HG03103 (cell line): ENCODE measurements around the gene FAP.

Experiments used
- ATAC-seq: cut with Tn5 transposase; IDR thresholded peaks from one replicate; pipeline ENCODE4 v1.9.1; 2021; ENCODE audit warnings: low read depth; ENCODE audit not compliant: unreplicated experiment

FAP gene

GRCh38 chr2:162196638-162197037 is 46.6 kb downstream of the FAP start:
- no peak for ATAC-seq

- ATAC-seq = no peak
Observed at GRCh38 chr2:162188451-162188850, 54.8 kb downstream of the FAP start.

GRCh38 chr2:162185541-162186232 is 57.6 kb downstream of the FAP start:
- no peak for ATAC-seq

DNA sequence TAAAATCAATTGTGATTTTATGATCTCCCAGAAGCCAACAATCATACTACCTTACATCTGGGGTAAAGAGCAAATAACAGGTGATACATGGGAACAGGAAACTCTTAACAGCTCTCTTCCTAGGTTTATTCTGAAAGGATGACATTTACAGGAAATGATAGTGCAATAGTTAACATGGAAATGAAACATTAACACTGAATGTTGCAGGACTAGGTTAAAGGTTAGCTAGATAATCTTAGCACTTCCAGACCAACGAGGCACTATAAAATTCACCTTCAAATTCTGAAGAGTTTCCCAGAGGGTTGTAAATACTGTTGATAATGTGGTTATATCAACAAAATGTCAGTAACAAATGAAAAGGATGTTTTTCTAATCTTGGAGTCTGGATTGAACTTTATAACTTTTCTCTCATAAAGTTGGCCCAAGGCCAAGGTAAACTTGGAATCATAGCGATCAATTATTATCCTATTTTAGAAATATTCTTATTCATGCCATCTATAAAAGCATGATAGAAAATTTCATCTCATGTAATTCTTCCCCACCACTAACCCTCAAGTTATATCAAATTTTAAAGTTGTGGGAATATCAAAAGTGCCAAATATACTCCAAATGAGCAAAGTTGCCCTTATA is 58.3 kb downstream of the FAP start:
- ATAC-seq = no peak

DNA sequence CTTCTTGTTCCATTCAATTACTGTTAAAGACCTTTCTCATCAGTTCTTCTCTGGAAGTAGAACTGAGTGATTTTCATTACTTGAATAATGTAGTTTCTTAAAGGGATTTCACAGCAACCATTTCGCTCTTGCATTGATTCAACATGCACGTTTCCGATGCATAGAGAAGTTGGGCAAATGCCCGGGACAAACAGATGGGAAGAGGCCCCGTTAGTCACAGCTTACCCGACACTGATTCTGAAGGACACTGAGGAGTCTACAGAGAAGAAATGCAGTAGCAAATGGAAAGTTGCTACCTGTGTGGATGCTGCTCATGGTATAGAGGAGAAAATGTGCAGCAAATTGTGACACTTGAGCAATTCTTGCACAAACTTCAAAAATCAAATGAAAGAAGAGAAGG is 58.9 kb downstream of the FAP start:
- ATAC-seq = no peak

DNA sequence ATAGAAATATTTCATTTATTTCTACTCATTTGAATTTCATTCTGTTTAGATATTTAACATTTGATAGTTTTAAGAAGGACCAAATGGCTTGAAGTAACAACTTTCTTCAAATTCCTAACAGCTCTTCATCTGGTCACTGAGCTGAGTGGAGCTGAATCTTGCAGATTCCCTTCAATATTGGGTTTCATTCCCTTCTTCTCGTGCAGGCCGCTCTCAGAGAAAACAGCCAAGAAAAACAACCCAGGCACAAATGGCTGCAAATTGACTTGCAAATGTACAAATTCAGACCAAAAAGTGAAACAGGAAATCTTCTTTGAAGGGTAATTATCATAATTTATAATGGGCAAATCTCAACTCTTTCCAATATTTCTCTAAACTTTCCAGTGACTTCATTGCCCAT is 60.9 kb downstream of the FAP start:
- ATAC-seq = no peak

DNA sequence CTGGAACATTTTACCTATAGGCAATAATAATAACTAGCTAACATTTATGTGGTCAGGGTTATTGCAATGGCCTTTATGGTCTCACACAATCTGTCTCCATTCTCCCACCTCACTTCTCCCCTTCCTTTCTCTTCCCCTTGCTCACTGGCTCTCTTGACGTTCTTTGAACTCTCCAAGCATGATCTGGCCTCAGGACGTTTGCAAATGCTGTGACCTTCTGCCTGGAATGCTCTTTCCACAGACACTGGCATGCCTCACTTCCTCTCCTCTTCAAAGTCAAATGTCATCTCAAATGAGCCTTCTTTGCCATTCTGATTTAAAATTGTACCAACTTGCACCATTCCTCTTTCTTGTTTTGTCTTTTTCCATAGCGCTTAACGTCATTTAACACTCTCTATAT is 65.9 kb downstream of the FAP start:
- ATAC-seq = no peak

GRCh38 chr2:162175714-162176113 is 67.5 kb downstream of the FAP start:
- no peak for ATAC-seq

DNA sequence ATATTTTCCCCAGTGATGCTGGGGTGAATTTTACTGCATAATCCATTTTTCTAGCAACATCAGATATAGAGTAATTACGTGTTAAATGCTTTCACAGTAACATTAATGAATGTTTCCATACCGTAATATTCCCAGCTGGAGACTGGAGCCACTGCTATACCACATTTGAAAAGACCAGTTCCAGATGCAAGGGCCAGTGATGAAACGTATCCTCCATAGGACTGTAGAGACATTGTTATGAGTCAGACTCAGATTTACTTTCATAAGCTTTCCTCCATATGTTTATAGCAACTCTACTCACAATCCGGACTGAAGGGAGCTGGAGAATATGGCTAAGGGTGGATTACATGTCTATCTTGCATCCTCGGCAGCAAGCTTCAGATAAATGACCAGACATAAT is 68.5 kb downstream of the FAP start:
- ATAC-seq = no peak

DNA sequence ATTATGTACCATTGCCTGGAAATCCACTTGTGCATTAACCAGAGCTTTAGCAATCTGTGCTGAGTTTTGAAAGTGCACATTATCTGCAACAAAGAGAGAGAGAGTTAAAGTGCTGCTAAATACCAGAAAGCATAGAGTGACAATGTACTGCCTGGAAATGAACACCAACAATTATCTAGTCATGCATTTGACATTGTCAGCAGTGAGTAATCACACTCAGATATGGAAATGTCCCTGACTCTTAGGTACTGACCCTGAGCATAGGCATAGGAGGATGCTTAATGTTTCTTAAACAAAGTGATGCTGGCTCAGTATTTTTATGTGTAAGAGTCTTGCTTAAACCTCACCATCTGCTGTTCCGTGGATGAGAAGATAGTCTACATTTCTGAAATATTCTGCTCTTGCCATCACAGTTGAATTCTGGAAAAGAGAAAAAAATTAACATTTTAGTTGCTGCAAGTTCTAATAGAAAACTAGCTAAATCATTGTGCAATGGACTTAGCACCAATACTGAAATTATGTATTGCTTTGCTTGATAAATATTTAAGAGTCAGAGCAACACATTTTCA is 70.4 kb downstream of the FAP start:
- no peak for ATAC-seq

GRCh38 chr2:162166745-162167144 is 76.5 kb downstream of the FAP start:
- no peak for ATAC-seq

DNA sequence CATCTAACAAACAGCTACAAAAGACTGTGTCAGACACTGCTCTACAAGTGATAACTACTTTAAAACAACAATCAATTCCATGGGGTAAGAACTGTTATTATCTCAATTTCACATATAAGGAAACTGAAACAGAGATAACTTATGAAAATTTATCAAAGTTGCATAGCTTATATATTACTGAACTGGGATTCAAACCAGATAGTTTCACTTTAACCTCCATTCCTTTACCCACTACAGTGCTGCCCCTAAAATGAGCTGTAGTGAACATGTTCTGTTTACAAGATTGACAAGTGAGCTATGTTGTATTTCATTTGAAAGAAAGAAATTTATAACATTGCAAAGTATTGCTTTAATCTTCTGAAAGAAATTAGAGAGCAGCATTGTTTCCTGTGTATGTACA is 77.1 kb downstream of the FAP start:
- ATAC-seq = no peak

GRCh38 chr2:162164802-162165201 is 78.4 kb downstream of the FAP start:
- no peak for ATAC-seq

GRCh38 chr2:162159446-162159845 is 83.8 kb downstream of the FAP start:
- no peak for ATAC-seq

GRCh38 chr2:162156149-162156548 is 87.1 kb downstream of the FAP start:
- no peak for ATAC-seq

- ATAC-seq = no peak
Observed at GRCh38 chr2:162155093-162155492, 88.2 kb downstream of the FAP start.

GRCh38 chr2:162153608-162154224 is 89.5 kb downstream of the FAP start:
- ATAC-seq = peak; percentile 99

- ATAC-seq = no peak
Observed at GRCh38 chr2:162152147-162152546, 91.1 kb downstream of the FAP start, which contains the start of gene GCG. TSS of gene GCG (minus strand) at chr2:162152247. CDS start at chr2:162149178, 3,069 bp downstream.

DNA sequence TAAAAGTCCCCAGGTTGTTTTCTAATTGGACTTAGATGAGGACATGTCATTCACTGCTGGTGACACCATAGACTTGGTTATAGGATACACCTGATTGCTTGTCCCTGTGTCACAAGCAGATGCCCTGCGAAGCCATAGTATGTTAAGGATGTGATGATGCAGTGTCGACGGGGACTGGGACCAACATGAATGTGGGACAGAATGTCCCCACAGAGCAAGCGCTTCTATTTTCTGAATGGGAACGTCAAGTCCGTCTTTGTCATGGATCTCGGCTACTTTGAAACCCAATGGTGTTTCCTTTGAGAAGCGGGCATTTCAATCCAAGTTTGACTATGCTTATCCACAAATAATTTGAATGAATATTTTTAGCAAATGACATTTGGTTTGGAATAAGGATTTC is 93.3 kb downstream of the FAP start:
- no peak for ATAC-seq

GRCh38 chr2:162149466-162149865 is 93.8 kb downstream of the FAP start:
- ATAC-seq = no peak

DNA sequence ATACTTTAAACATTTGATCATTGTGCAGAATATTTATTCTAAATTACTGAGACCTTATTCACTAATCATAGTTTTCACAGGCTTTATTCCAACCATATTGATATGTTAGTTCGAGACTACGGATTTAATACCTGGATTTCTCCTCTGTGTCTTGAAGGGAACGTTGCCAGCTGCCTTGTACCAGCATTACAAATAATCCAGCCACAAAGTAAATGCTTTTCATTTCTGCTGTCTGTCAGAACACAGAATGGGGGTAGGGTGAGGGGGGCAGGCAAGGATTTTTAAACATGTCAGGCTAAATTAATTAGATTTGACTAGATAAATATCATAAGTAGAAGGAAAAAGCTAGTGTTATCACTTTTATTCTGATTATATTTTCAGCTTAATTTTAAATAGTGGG is 94.3 kb downstream of the FAP start:
- ATAC-seq = no peak

- no peak for ATAC-seq
Observed at GRCh38 chr2:162143969-162144368, 99.3 kb downstream of the FAP start.
